Glutamatergic neuron (in vitro differentiated cells): ENCODE results near the gene ZNF333. TPM values are rescaled to one million over a fixed set of nuclear protein-coding genes. Genes with fewer than 3 reads are reported as not detected.

Experiments
- DNase-seq: peaks from one replicate; pipeline ENCODE4 v3.0.0; 2022
- H3K27ac Mint-ChIP-seq: one replicate; pipeline ENCODE4 v1.8.0; 2020; ENCODE audit warnings: mild to moderate bottlenecking, mixed read lengths, inconsistent platforms; ENCODE audit not compliant: unreplicated experiment
- H3K27me3 Mint-ChIP-seq: one replicate; pipeline ENCODE4 v1.8.0; 2020; ENCODE audit warnings: mild to moderate bottlenecking, moderate library complexity, mixed read lengths, inconsistent platforms; ENCODE audit not compliant: unreplicated experiment
- H3K36me3 Mint-ChIP-seq: one replicate; pipeline ENCODE4 v1.8.0; 2020; ENCODE audit warnings: mild to moderate bottlenecking, mixed read lengths, inconsistent platforms; ENCODE audit not compliant: unreplicated experiment
- H3K4me1 Mint-ChIP-seq: one replicate; pipeline ENCODE4 v1.8.0; 2020; ENCODE audit warnings: mild to moderate bottlenecking, low read depth, mixed read lengths, inconsistent platforms; ENCODE audit not compliant: unreplicated experiment
- H3K4me3 Mint-ChIP-seq: one replicate; pipeline ENCODE4 v1.8.0; 2020; ENCODE audit warnings: mild to moderate bottlenecking, mixed read lengths, inconsistent platforms; ENCODE audit not compliant: unreplicated experiment
- H3K9me3 Mint-ChIP-seq: one replicate; pipeline ENCODE4 v1.8.0; 2020; ENCODE audit warnings: mild to moderate bottlenecking, moderate library complexity, mixed read lengths, inconsistent platforms; ENCODE audit not compliant: unreplicated experiment
- CTCF ChIP-seq: fragments of 200-600 bp; sonication (generic); IDR thresholded peaks from one replicate; pipeline ENCODE4 v1.5.0; 2021; ENCODE audit not compliant: partially characterized antibody, unreplicated experiment
- total RNA-seq: library from RNA; stranded (reverse); fragmentation: NEBNext Ultra II Directional; extraction: Animal tissue kit (Norgen Biotek cat#: 25700); gene quantifications from one replicate; pipeline ENCODE4 v1.2.1, GENCODE V29; 2021; ENCODE audit not compliant: unreplicated experiment

ZNF333 gene
- total RNA-seq, 1 donor from 2014 or later, result 32.9 TPM

GRCh38 chr19:14782626-14783409 lies 93.0 kb downstream of the ZNF333 start:
- Mint-ChIP-seq H3K36me3 (no peaks in the 10 kb centered on the region), H3K27me3 (peaks cover 1% of the 10 kb centered on the region), H3K9me3 (peaks cover 4% of the 10 kb centered on the region), H3K27ac (no peak overlapping the region), H3K4me1 (peaks cover 4% of the 10 kb centered on the region), H3K4me3 (no peak overlapping the region)
- TF ChIP-seq CTCF, result no peak
- no peak for DNase-seq

Other genes with a start within 250 kb of the ZNF333 start
- 2.0 TPM for gene PTGER1, start 214.7 kb upstream of the ZNF333 start, total RNA-seq
- 53.4 TPM for gene GIPC1, start 193.9 kb upstream of the ZNF333 start, total RNA-seq
- gene DNAJB1, start 171.7 kb upstream of the ZNF333 start, total RNA-seq, result 53.9 TPM
- gene TECR, start 160.5 kb upstream of the ZNF333 start, total RNA-seq, result 102 TPM
- 145 TPM for gene NDUFB7, start 118.0 kb upstream of the ZNF333 start, total RNA-seq
- not detected for gene CLEC17A, start 107.0 kb upstream of the ZNF333 start, total RNA-seq
- gene ADGRE3, start 15.2 kb upstream of the ZNF333 start, total RNA-seq, result not detected
- 0.66 TPM for gene ADGRE2, start 88.5 kb downstream of the ZNF333 start, total RNA-seq
- not detected for gene OR7A5, start 145.1 kb downstream of the ZNF333 start, total RNA-seq
- not detected for gene OR7C1, start 145.1 kb downstream of the ZNF333 start, total RNA-seq
- gene OR7A10, start 158.9 kb downstream of the ZNF333 start, total RNA-seq, result not detected
- not detected for gene OR7A17, start 196.1 kb downstream of the ZNF333 start, total RNA-seq